Measurements from ENCODE around the gene LONRF2.

Gene LONRF2

DNA sequence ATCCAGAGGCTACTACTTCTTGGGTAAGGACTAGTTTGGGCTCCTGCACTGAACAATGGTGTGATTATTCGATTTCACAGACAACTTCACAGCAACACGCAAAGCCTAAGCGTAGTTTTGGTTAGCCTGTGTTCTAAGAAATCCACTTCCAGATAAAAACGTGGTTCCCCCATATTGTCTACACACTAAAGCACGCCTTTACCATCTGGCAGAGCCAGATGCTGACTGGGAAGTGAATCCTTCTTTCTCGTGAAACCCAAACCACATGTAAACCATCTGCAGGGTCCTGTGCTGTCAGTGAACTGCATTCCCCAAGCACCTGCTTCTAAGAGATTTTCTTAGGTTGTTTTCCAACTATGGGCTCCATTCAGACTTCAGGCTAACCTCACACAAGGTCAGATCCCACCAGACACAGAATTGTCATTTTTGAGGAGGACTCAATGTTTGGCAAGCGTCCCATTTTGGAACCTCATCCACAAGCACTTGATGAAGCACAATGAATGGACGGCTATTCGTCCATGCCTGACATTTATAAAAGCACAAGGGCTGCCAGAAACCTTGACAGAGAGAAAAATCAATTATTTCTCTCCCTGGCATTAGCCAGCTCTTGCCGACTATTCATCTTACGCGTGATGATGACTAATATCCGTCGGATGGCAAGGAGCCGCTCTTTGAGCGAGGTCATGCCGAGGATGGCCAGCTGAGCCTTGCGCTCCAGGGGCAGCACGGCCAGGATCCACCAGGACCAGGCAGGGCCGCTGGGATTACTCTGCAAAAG is 38.4 kb downstream of the LONRF2 start:
- no peak overlapping the region for H3K4me3 ChIP-seq (ENCODE audit: low read depth, low read length)
- no peak for DNase-seq (ENCODE audit: low read depth)
- TF ChIP-seq, protein P1, sequence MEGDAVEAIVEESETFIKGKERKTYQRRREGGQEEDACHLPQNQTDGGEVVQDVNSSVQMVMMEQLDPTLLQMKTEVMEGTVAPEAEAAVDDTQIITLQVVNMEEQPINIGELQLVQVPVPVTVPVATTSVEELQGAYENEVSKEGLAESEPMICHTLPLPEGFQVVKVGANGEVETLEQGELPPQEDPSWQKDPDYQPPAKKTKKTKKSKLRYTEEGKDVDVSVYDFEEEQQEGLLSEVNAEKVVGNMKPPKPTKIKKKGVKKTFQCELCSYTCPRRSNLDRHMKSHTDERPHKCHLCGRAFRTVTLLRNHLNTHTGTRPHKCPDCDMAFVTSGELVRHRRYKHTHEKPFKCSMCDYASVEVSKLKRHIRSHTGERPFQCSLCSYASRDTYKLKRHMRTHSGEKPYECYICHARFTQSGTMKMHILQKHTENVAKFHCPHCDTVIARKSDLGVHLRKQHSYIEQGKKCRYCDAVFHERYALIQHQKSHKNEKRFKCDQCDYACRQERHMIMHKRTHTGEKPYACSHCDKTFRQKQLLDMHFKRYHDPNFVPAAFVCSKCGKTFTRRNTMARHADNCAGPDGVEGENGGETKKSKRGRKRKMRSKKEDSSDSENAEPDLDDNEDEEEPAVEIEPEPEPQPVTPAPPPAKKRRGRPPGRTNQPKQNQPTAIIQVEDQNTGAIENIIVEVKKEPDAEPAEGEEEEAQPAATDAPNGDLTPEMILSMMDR (IDR thresholded peaks at IDR 0.05; ENCODE audit: insufficient read depth, low read depth, low read length, missing control alignments), result no peak

GRCh38 chr2:100281521-100282438 is 40.5 kb downstream of the LONRF2 start:
- no peak overlapping the region for H3K4me3 ChIP-seq (ENCODE audit: low read depth, low read length)

DNA sequence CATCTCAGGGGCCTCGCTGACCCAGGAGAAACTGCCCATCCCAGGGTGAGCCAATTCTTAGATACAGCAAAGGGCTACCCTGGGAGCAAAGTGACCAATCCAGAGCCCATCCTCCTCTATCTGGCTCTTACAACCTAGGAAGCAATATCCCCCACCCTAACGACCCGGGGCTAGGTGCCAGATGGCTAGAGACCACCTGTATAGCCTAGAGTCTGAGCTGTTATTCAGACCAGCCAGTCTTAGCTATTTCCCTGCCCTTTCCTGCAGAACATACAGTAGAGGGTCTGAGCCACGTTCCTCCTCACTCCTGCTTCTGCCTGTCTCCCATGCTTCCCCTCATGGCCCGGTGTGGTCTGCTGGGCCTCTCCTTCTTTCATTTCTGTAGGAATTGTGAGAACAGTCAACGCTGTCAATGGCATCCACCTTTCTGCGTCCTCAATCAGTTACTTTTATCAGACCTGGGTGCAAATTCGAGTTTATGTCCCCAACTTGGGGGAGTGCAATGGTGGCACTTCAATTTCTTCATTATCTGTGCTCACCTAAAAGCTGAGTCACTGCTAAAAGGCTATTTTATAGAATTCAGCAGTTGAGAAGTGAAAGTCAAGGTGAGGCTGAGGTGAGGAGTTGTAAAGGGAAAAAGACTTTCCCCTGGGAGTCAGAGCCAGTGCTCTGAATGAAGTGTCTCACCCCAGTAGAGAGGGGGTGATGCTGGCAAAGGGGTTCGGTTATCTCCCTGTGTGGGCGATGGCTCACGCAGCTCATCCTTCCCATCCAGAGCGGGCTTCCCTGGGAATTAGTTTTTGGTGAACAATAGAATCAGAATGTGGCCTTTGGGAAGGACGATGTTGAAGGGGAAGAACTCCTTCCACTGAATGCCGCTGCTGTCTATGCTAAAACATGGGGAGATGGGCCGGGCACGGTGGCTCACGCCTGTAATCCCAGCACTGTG is 42.4 kb downstream of the LONRF2 start:
- H3K4me3 ChIP-seq (ENCODE audit: low read depth, low read length), result no peak overlapping the region
- DNase-seq (ENCODE audit: low read depth), result no peak
- TF ChIP-seq, protein P1 (IDR thresholded peaks at IDR 0.05; ENCODE audit: insufficient read depth, low read depth, low read length, missing control alignments), result no peak

More at GRCh38 chr2:100281521-100282438, 40.5 kb downstream of the LONRF2 start:
- DNase-seq (ENCODE audit: low read depth), result no peak
- TF ChIP-seq, protein P1 (IDR thresholded peaks at IDR 0.05; ENCODE audit: insufficient read depth, low read depth, low read length, missing control alignments), result no peak

- DNase-seq (ENCODE audit: low read depth), result no peak
- TF ChIP-seq, protein P1 (IDR thresholded peaks at IDR 0.05; ENCODE audit: insufficient read depth, low read depth, low read length, missing control alignments), result no peak
- H3K4me3 ChIP-seq (ENCODE audit: low read depth, low read length), result no peak overlapping the region
These were observed 43.3 kb downstream of the LONRF2 start for GRCh38 chr2:100278986-100279385.

GRCh38 chr2:100278501-100278900 is 43.8 kb downstream of the LONRF2 start:
- TF ChIP-seq, protein P1 (IDR thresholded peaks at IDR 0.05; ENCODE audit: insufficient read depth, low read depth, low read length, missing control alignments), result no peak
- H3K4me3 ChIP-seq (ENCODE audit: low read depth, low read length), result no peak overlapping the region

GRCh38 chr2:100277540-100278207 is 44.6 kb downstream of the LONRF2 start:
- no peak for DNase-seq (ENCODE audit: low read depth)
- TF ChIP-seq, protein P1 (IDR thresholded peaks at IDR 0.05; ENCODE audit: insufficient read depth, low read depth, low read length, missing control alignments), result no peak
- no peak overlapping the region for H3K4me3 ChIP-seq (ENCODE audit: low read depth, low read length)

More at GRCh38 chr2:100278501-100278900, 43.8 kb downstream of the LONRF2 start:
- no peak for DNase-seq (ENCODE audit: low read depth)

Measured in GM12865 (cell line).